SU-DHL-6 (cell line): Measurements from ENCODE around the gene TMEM260.

Source experiments
- H2AFZ ChIP-seq: fragments of 200-600 bp; sonication (generic); 2 replicates; pipeline ENCODE4 v1.6.1; 2014; ENCODE audit warnings: low read depth, mild to moderate bottlenecking, moderate library complexity, mixed read lengths, antibody characterized with exemption, low read length; ENCODE audit not compliant: severe bottlenecking
- H3F3A ChIP-seq: fragments of 200-600 bp; shearing (Covaris generic); 2 replicates; pipeline ENCODE4 v1.6.0; 2016; ENCODE audit warnings: antibody characterized with exemption, mild to moderate bottlenecking; ENCODE audit not compliant: insufficient read depth
- H3K27ac ChIP-seq: fragments of 200-600 bp; sonication (generic); 2 replicates; pipeline ENCODE4 v1.5.1; 2016; ENCODE audit warnings: low read depth, mild to moderate bottlenecking, low read length, moderate library complexity, mixed read lengths
- H3K27me3 ChIP-seq: fragments of 200-600 bp; sonication (generic), shearing (Covaris generic); 2 replicates; pipeline ENCODE4 v1.6.0; 2014; ENCODE audit warnings: mild to moderate bottlenecking, low read length
- H3K36me3 ChIP-seq: fragments of 200-600 bp; sonication (generic); 2 replicates; pipeline ENCODE4 v1.6.1; 2014; ENCODE audit warnings: mild to moderate bottlenecking, low read length, mixed read lengths
- H3K4me2 ChIP-seq: fragments of 300-600, 200-600 bp; shearing (Covaris generic), sonication (generic); 2 replicates; pipeline ENCODE4 v1.6.0; 2014; ENCODE audit warnings: low read length, low read depth, mild to moderate bottlenecking; ENCODE audit not compliant: poor library complexity, severe bottlenecking
- H3K4me3 ChIP-seq: fragments of 200-600 bp; sonication (generic); 2 replicates; pipeline ENCODE4 v1.5.1; 2014; ENCODE audit warnings: antibody characterized with exemption, low read length, mild to moderate bottlenecking, mixed read lengths; ENCODE audit not compliant: insufficient read depth, poor library complexity, severe bottlenecking
- H3K79me2 ChIP-seq: fragments of 200-600 bp; sonication (generic); 2 replicates; pipeline ENCODE4 v1.6.1; 2014; ENCODE audit warnings: mild to moderate bottlenecking, low read length, moderate library complexity; ENCODE audit not compliant: insufficient read depth
- H3K9ac ChIP-seq: fragments of 200-600 bp; sonication (generic); 2 replicates; pipeline ENCODE4 v1.7.0; 2014; ENCODE audit warnings: mild to moderate bottlenecking, low read length
- H3K9me2 ChIP-seq: fragments of 200-600 bp; sonication (generic); replicated peaks from 2 replicates; pipeline ENCODE4 v1.6.1; 2014; ENCODE audit warnings: low read length; ENCODE audit not compliant: insufficient read depth
- H3K9me3 ChIP-seq: fragments of 200-600 bp; sonication (generic); 2 replicates; pipeline ENCODE4 v1.6.1; 2014; ENCODE audit warnings: low read length, mixed read lengths; ENCODE audit not compliant: insufficient read depth
- H4K20me1 ChIP-seq: fragments of 200-600 bp; sonication (generic); 2 replicates; pipeline ENCODE4 v1.6.1; 2014; ENCODE audit warnings: low read depth, mild to moderate bottlenecking, antibody characterized with exemption, low read length, moderate library complexity, mixed read lengths
- EZH2phosphoT487 ChIP-seq: fragments of 200-600 bp; sonication (generic), shearing (Covaris generic); conservative IDR thresholded peaks from 2 replicates; pipeline ENCODE4 v1.6.1; 2018; ENCODE audit warnings: mild to moderate bottlenecking, antibody characterized with exemption, low read length, moderate library complexity, mixed read lengths
- TF ChIP-seq, protein P1 (sequence below): fragments of 200-600 bp; sonication (generic); IDR thresholded peaks from one replicate; pipeline ENCODE4 v1.5.1; 2017; ENCODE audit warnings: antibody characterized with exemption, mild to moderate bottlenecking, low read length, moderate library complexity; ENCODE audit not compliant: insufficient read depth, poor library complexity, severe bottlenecking

TMEM260 gene

DNA sequence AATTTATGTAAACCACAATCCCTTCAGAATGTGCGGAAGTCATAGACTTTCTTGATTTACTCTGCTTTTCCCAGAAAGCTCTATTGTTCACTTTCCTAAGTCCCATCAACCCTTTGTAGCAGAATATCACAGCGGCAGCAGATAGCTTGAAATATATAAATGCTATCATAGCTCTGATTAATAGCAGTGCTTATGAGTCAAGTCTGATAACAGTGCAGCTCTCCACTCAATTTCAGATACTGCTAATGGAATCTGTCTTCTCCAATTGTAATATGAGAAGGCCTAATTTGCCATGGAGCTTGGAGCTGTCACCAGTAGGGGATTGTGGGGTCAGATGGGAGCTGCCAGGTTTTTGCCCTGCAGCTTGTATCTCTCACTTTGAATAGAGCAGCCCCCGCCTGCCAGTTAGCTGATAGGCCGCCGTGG, 10.9 kb downstream of the TMEM260 start:
- Histone ChIP-seq H4K20me1 (no peaks in the 10 kb centered on the region), H3K4me3 (no peak overlapping the region)

DNA sequence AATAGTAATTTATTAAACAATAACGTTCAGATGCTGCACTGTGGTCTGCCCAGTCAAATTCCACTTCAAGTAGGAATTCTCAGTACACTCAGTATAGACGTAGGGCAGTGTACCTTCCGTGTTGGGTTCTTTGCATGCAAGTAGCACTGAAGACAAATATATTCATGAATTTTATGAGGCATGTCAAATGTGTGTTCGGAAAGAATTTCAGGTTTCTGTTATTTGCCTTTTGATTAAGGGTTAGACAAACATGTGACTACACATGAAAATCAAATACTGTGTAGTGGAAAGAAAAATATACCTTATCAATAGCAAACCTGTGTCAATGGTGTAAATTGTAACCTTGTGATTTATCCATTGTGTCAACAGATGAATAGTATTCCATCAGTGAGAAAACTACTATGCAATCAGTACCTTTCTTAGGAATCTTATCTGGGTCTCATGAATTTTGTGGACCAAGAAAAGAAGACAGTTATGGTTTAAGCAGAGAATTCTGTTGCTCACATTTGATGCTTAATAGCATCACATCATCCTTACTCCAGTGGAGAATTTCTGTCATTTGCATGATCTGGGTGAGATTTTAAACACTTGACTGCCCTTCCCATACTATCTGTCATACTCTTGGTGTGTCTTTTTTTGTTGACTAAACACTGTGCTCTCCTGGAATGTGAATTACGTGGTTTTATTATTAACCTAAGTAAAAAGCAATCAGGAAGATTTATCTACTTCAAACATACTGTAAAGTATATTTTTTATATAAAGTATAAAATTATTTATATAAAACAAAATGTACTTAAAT, 13.3 kb downstream of the TMEM260 start:
- no peak overlapping the region for H3K4me3 ChIP-seq
- no peak overlapping the region for H3K4me2 ChIP-seq
- H3K27ac ChIP-seq: no peak overlapping the region
- H3K79me2 ChIP-seq: no peaks in the 10 kb centered on the region; the same call in 1 of the 2 replicates
- no peaks in the 10 kb centered on the region for H3K27me3 ChIP-seq
- no peak overlapping the region for H3K9ac ChIP-seq
- TF ChIP-seq, protein P1, sequence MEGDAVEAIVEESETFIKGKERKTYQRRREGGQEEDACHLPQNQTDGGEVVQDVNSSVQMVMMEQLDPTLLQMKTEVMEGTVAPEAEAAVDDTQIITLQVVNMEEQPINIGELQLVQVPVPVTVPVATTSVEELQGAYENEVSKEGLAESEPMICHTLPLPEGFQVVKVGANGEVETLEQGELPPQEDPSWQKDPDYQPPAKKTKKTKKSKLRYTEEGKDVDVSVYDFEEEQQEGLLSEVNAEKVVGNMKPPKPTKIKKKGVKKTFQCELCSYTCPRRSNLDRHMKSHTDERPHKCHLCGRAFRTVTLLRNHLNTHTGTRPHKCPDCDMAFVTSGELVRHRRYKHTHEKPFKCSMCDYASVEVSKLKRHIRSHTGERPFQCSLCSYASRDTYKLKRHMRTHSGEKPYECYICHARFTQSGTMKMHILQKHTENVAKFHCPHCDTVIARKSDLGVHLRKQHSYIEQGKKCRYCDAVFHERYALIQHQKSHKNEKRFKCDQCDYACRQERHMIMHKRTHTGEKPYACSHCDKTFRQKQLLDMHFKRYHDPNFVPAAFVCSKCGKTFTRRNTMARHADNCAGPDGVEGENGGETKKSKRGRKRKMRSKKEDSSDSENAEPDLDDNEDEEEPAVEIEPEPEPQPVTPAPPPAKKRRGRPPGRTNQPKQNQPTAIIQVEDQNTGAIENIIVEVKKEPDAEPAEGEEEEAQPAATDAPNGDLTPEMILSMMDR: no peak
- no peak for TF ChIP-seq EZH2phosphoT487
- peaks cover 12% of the 10 kb centered on the region for H3K36me3 ChIP-seq
- no peaks in the 10 kb centered on the region for H3K9me2 ChIP-seq
- no peaks in the 10 kb centered on the region for H3K9me3 ChIP-seq
- no peaks in the 10 kb centered on the region for H4K20me1 ChIP-seq
- 0 out of 2 replicates have a peak, but pooled peaks cover 3% of the 10 kb centered on the region for H3F3A ChIP-seq
- H2AFZ ChIP-seq: no peak overlapping the region

More for the DNA sequence above, 10.9 kb downstream of the TMEM260 start:
- Histone ChIP-seq H3K27me3 (no peaks in the 10 kb centered on the region), H3K4me2 (no peak overlapping the region), H2AFZ (no peak overlapping the region), H3K9ac (no peak overlapping the region), H3K79me2 (no peaks in the 10 kb centered on the region; the same call in 1 of the 2 replicates), H3F3A (0 out of 2 replicates have a peak, but pooled peaks cover 3% of the 10 kb centered on the region), H3K36me3 (peaks cover 23% of the 10 kb centered on the region), H3K27ac (no peak overlapping the region), H3K9me3 (no peaks in the 10 kb centered on the region), H3K9me2 (no peaks in the 10 kb centered on the region)
- TF ChIP-seq, protein P1: no peak
- TF ChIP-seq EZH2phosphoT487: no peak

DNA sequence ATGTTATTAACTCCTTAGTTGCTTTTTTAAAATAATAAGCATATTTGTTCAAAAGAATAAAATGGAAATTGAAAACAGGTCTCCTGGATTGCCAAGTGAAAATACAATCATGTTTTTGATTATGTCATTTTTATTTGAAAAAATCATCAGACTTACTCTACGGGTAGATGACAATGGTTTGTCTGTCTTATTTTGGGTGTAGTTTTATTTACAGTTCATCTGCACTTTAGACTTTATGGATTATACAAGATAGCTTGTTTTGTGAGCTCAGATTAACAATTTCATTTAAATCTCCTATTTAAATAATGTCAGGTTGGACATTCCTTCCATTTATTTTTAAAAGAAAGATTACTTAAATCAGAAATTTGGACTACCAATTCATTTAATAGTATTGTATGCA, 14.8 kb downstream of the TMEM260 start:
- Histone ChIP-seq H3K27me3 (no peaks in the 10 kb centered on the region), H3K9me3 (no peaks in the 10 kb centered on the region), H3K79me2 (no peaks in the 10 kb centered on the region), H3K27ac (no peak overlapping the region), H4K20me1 (no peaks in the 10 kb centered on the region), H3K9ac (no peak overlapping the region), H3K4me2 (no peak overlapping the region), H3K36me3 (peaks cover 6% of the 10 kb centered on the region), H3K4me3 (no peak overlapping the region), H3F3A (0 out of 2 replicates have a peak, but pooled peaks cover 3% of the 10 kb centered on the region), H3K9me2 (no peaks in the 10 kb centered on the region), H2AFZ (no peak overlapping the region)
- no peak for TF ChIP-seq EZH2phosphoT487
- TF ChIP-seq, protein P1: no peak
